ENCODE data around the gene F11R.
A peak's percentile ranks its signal among the peaks of the same experiment; 100 is the strongest.
"Not testable (repeated sequence)": the region's sequence is repeated elsewhere in the genome, so short reads cannot be mapped to it uniquely, and the experiment has no call there.

F11R gene

GRCh38 chr1:161020509-161021164 lies at the start of gene F11R:
Gene F11R (minus strand): TSS chr1:161021152. CDS start chr1:161021073, 79 bp downstream.
- FAIRE-seq (no peak), DNase-seq (ENCODE audit: insufficient read length, low spot score) (no peak)

- FAIRE-seq: peak; percentile 99
- peak; percentile 94 for DNase-seq (ENCODE audit: insufficient read length, low spot score)
Measured at GRCh38 chr1:161069731-161070270, 48.8 kb upstream of the F11R start, which contains the start of gene ARHGAP30. Gene ARHGAP30 (minus strand): TSS chr1:161069891. CDS start chr1:161069624, 267 bp downstream.

- no peak for DNase-seq (ENCODE audit: insufficient read length, low spot score)
Measured at GRCh38 chr1:161069241-161069640, 48.3 kb upstream of the F11R start.

GRCh38 chr1:161068306-161069234 lies 47.6 kb upstream of the F11R start:
- FAIRE-seq (peak; percentile 99), DNase-seq (ENCODE audit: insufficient read length, low spot score) (peak; percentile 81)

More at GRCh38 chr1:161069241-161069640, 48.3 kb upstream of the F11R start:
- FAIRE-seq: peak; percentile 73

DNA sequence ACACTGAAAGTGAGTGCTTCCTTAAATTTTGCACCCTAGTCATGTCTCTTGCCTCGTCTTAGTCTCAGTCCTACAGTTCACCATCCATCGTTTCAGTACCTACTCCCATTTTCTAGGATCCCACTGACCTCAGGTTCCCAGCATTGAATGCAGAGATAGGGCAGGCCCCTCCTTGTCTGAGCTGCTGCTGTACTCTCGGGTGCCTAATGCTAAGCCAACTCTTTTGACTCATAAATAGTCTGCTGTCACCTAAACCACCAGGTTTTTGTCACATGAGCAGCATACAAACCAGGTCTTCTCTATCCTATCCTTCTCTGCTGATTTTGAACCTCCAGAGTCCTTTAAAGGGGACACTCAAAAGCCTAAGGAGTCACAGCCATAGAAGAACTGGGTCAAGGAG lies 45.7 kb upstream of the F11R start:
- peak; percentile 31 for FAIRE-seq

DNA sequence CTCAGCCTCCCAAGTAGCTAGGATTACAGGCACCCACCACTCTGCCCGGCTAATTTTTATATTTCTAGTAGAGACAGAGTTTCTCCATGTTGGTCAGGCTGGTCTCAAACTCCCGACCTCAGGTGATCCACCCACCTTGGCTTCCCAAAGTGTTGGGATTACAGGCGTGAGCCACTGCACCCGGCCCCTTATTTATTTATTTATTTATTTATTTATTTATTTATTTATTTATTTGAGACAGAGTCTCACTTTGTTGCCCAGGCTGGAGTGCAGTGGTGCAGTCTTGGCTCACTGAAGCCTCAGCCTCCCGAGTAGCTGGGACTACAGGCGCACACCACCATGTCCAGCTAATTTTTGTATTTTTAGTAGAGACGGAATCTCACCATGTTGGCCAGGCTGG lies 44.7 kb upstream of the F11R start:
- not testable (repeated sequence) for FAIRE-seq; DNase-seq (ENCODE audit: insufficient read length, low spot score)

More for the DNA sequence above, 45.7 kb upstream of the F11R start:
- DNase-seq (ENCODE audit: insufficient read length, low spot score): no peak

DNA sequence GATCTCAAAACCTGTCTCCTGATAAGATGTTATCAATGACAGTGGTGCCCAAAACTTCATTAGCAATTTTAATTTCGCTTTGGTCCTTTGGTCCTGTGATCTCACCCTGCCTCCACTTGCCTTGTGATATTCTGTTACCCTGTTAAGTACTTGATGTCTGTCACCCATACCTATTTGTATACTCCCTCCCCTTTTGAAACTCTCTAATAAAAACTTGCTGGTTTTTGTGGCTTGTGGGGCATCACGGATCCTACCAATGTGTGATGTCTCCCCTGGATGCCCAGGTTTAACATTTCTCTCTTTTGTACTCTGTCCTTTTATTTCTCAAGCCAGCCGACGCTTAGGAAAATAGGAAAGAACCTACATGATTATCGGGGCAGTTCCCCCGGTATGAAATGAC lies 43.0 kb upstream of the F11R start:
- not testable (repeated sequence) for DNase-seq (ENCODE audit: insufficient read length, low spot score); FAIRE-seq

DNA sequence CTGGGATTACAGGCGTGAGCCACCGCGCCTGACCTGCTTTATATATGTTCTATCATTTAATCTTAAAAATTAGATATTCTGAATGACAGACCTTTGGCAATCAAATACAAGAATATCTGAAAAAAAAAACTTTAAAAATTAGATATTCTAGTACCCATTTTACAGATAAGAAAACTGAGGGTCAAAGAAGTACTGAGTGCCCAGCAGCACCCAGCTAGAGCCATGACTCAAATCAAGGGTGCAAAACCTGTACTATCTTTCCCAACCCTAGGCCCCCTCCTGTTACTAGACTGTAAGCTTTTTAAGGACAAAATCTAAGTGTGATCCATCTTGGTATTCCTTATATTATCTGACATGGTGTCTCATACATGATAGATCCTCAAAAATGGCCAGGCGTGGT lies 40.5 kb upstream of the F11R start:
- FAIRE-seq (no peak), DNase-seq (ENCODE audit: insufficient read length, low spot score) (no peak)

GRCh38 chr1:161059293-161059692 lies 38.3 kb upstream of the F11R start:
- no peak for FAIRE-seq
- DNase-seq (ENCODE audit: insufficient read length, low spot score): no peak

- DNase-seq (ENCODE audit: insufficient read length, low spot score): no peak
- FAIRE-seq: no peak
Measured at GRCh38 chr1:161054805-161055204, 33.9 kb upstream of the F11R start.

- DNase-seq (ENCODE audit: insufficient read length, low spot score) (no peak), FAIRE-seq (no peak)
Measured at GRCh38 chr1:161054232-161054631, 33.3 kb upstream of the F11R start.

GRCh38 chr1:161052899-161053298 lies 31.9 kb upstream of the F11R start:
- no peak for FAIRE-seq
- no peak for DNase-seq (ENCODE audit: insufficient read length, low spot score)

DNA sequence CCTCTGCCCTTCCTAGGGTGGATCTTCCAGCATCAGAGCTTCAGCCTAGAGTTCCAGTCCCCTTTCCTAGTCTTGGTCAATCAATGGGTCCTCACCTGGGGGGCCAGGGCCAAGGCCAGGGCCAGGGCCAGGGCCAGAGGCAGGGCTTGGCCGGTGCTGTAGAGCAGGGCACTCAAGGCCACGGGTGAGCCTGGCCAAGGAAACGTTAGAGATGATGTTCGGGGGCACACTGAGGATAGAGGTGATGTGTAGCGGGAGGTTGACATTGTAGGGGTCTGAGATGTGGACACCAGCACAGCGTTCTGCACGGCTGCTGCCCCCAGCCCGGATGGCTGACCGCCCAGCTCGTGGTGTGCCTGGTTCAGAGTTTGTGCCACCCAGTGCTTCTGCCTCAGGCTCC lies 30.3 kb upstream of the F11R start:
- no peak for FAIRE-seq

GRCh38 chr1:161048949-161049722 lies 28.2 kb upstream of the F11R start:
- no peak for DNase-seq (ENCODE audit: insufficient read length, low spot score)
- no peak for FAIRE-seq

More for the DNA sequence above, 30.3 kb upstream of the F11R start:
- no peak for DNase-seq (ENCODE audit: insufficient read length, low spot score)

DNA sequence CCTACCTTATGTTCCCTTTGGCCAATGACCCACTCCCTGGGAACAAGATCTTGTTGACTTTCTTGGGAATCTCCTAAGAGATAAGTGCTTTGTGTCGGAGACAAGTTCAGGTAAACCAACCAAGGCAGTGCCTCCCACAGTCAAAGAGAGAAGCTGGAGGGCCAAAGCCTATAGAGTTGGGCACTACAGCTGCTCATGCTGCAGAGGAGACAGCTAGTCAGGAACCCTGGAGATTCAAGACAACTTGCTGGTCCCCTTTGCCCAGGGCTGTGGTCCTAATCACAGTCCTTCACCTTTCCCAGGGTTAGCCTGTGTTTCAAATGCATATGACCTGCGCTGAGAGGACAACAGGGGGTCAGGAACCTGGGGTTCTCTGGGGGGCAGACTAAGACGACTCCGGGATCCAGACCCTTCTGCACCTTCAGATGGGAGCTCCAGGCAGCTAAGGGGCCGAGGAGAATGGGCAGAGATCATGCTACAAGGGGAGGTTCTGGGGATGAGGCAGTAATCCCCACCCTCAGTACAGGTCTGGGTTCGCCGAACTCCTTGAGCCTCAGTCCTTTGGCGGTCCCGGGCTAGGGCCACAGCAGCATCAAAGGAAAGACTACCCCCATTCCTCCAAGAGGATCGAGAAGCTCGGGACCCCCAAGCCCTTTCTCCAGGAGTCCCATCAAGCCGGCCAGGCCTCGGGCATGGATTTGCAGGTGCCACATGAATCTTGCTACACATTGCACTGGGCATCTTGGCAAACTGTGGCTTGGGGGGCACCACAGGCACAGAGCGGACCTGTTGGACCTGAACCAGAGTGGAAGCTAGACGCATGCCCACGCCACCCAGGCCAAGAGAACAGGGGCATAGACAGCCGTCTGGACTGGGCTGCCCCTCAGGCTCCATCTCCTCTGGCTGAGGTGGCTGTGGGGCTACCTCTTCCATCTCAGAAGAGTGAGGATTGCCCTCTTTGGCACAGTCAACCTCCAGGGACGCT lies 26.8 kb upstream of the F11R start:
- DNase-seq (ENCODE audit: insufficient read length, low spot score) (no peak), FAIRE-seq (no peak)

- FAIRE-seq: peak; percentile 73
- DNase-seq (ENCODE audit: insufficient read length, low spot score): peak; percentile 74
Measured at GRCh38 chr1:161046605-161047228, 25.8 kb upstream of the F11R start.

DNA sequence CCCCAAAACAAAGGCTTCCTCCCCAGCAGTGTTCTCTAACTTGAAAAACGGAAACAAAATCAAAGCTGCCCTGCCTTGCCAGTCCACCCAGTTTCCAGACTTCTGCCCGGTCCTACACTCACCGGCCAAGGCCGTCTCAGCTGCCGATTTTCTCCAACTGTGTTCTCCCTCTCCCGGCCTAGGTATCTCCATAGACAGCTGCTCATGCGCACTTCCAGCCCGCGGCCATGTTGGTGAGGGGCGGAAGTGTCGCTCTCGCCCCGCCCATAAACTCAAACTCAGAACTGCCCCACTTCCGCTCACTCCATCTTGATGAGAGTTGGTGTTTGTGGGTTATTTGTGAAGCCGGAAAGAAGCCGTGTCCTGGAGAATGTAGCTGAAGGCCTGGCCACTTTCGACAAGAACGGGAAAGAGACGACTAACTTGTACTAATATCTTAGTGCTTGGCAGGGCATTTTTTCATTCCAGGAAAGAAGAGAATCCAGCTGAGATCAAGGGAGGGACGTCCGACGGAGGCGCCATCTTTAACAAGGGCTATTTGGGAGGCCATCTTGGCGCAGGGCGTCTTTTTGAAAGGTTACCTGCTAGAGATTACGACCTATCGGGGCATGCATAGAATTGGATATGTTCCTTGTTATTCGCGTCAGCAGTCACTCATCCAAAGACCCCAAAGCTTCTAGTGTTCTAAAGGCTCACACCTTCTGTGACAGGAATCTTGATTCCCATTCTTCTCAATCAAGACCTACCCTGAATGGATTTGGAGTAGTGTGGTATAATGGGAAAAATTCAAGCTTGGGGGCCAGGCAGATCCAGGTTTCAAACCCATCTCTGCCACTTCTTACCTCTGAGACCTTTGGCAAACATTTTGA lies 25.0 kb upstream of the F11R start, which contains the start of gene USF1:
TSS of gene USF1 (minus strand) at position 242 of the 869 bp plus-strand sequence. CDS start 2,702 bp downstream, outside the sequence.
- DNase-seq (ENCODE audit: insufficient read length, low spot score): peak; percentile 70
- peak; percentile 89 for FAIRE-seq

Measured in GM19239 (cell line).